ENCODE measurements around the gene CDH4. TPM values are rescaled to one million over a fixed set of nuclear protein-coding genes. Genes with fewer than 3 reads are reported as not detected.
"Not testable (repeated sequence)": the region's sequence is repeated elsewhere in the genome, so short reads cannot be mapped to it uniquely, and the experiment has no call there.

The CDH4 gene
- total RNA-seq, 1 donor from 2014 or later, result not detected

DNA sequence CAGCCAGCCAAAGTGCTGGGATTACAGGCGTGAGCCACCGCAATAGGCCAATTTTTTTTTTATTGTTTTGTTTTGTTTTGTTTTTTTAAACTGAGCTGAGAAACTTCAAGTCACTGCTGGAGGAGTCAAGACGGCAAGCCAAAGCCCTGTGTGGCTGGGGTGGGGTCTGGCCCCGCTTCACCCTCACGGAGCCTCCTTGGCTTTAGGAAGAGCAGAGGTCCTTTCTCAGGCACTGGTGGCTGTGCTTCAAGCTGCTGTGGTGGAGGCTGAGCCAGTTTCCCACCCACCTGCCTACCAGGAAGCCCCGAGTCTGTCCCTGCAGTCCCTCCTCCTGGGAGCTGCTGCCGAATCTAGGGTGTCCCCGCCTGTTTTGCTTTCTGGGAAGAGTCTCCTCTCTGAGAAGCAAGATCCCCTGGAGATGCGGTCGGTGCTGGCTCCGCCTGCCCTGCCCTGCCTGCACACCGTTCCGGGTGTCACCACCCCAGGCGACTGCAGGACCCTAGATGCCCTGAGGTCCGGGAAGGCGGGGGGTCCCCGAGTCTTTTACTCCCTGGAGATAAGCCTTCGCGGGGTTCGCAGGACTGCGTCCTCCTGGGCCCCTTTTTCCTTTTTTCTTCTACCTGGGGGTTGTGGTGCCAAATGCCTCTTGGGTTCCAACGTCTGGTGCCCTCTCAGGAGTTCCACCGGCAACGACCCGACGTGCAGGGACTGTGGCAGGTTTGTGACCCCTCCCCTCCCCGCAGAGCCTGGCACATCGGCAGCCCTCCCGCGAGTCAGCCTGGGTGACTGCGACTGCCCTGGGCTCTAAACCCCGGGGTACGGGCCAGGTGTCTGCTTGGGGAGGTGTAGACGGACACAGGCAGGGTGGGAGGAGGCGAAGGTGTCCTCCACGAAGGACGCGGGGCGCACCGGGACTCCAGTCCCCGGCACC lies 712.9 kb downstream of the CDH4 start:
- peak; percentile 85 for DNase-seq (ENCODE audit: low spot score)

DNA sequence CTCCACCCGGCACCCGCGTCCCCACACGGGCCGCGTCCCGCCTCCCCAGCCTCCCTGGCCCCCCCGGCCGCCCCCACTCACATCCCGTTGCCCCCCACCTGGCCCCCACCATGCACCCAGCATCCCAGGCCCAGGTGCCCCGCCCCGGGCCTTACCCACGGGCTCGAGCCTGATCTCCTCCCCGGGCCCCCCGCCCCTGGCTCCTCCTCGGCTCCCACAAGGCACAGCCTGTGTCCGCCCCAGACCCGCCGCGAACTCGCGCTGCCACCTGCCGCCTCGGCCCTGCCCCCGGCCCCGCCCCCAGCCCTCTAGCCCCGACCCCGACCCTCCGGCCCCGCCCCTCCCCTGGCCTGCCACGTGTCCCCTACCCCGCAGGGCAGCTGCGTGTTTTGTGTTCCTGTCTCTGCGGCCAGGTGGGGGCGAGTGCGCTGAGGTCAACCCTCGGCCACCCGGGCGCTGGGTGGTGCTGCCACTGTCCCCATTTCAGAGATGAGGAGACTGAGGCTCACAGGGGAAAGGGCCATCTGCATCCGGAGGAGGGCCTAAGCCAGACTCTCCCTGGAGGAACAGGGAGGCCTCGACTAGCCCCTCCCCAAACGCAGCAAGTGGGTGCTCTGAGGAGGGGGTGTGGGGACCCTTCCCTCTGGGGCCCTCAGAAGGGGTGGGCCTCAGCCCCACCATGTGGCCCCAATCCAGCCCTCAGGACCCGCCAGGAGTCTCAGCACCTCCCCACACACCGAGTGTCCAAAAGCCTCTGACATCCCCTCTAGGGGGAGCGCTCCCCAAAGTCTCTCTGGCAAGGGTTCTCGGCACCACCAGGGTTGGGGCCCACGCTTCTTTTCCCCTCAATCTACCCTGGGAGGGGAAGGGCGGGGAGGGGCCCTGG lies 713.8 kb downstream of the CDH4 start:
- DNase-seq (ENCODE audit: low spot score), result peak; percentile 71

DNA sequence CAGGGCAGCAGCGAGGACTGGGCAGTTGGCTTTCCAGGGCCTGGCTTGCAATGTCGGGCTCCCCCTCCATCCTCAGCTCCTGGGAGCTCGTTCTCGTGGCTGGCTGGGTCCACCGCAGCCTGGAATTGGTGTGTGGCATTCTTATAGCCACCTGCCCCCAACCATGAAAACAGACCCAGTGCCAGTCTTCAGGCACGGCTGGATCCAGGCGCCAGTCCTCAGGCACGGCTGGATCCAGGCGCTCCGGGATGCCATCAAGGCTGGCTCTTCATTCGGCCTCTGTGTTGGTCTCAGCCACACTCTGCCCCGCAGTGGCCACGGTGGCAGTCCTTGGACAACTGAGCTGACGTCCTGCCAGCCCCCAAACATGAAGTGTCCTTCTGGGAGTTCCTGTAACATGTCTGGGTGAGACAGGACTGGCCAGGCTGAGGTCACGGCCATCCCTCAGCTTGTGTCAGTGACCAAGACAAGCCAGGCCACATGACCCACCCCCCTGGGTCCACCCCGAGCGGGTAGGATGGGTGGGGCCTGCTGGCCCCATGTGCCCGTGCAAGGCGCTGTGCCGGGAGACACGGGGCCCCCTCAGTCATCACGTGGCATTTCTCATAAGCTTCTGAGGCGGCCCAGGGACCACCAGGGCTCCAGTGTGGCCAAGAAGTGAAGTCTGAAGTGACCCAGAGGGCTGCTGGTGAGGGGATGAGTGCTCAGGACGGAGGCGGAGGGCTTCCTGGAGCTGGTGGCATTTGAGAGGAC lies 714.6 kb downstream of the CDH4 start:
- DNase-seq (ENCODE audit: low spot score), result peak; percentile 74

DNA sequence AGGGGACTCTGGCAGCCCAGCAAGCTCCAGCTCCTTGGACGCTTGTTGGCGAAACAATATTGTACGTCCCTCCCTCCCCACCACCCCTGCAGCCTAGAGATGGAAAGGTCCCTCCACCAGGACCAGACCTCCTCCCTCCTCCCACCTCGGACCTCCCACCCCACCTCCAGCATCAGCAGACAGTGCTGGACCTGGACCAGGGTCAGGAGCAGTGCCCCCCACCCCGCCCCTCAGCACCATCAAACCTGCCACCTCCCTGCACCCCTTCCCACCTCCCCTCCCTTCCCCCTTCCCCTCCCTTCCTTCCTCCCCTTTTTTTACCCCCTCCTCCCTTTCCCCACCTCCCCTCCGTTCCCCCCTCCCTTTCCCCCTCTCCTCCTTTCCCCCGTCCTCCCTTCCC lies 715.2 kb downstream of the CDH4 start:
- peak; percentile 43 for DNase-seq (ENCODE audit: low spot score)

DNA sequence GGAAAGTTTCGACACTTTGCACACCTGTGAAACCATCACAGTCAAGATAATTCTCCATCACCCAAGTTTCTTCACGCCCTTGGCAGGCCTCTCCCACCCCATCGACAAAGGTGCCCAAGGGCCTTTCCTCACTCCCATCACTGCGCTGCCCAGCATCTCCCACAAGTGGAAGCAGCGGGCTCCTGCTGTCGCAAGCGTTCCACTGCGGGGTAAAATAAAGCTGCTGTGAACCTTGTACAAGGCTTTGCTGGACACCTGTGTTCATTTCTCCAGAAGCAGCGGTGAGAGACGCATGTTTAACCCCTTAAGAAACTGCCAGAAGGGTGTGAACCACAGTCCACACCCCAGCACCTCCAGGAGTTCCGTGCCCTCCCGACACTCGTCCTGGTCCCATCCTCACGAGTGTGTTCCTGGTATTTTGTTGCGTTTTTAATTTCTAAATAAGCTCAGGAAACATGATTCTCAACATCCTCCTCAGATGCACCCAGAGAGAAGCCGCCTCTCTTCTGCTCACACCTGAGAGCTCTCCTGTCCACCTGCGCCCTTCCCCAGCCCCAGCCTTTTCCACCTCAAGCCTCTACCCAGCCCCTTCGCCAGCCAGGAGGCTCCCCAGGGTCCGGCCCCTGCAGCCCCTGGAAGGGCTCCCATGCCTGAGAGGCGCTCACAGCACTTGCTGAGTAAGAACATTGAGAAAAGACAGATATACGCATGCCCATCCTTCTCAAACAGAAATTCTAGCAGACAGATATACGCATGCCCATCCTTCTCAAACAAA lies 716.2 kb downstream of the CDH4 start:
- peak; percentile 84 for DNase-seq (ENCODE audit: low spot score)

DNA sequence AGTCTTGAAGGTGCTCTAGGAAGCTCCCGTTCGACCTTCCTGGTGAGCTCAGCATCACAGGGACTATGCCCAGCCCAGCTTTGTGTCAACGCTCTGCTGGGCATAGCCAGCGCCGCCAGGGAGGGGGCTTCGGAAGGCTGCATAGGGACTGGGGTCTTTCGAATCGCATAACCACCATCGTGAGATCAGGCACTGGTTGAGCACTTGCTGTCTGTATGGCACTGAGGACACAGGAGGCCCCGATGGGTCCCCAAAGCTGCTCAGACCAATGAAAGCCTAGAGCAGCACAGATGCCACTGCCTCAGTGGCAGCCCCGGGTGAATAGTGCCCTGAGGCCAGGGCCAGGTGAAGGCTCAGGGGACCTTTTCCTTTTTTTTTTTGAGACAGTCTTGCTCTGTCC lies 716.9 kb downstream of the CDH4 start:
- DNase-seq (ENCODE audit: low spot score), result peak; percentile 87

DNA sequence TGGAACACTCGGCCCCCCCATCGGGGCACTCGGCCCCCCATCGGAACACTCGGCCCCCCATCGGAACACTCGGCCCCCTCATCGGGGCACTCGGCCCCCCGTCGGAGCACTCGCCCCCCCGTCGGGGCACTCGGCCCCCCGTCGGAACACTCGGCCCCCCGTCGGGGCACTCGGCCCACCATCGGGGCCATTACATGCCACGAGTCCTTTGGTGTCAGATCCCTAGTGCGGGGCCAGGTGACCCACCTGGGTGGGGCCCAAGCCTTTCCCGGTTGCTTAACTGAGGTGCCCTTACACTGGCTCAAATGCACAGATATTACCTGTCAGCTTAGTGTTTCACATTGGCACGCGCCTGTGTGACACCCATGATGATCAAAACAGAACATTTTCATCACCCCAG lies 717.7 kb downstream of the CDH4 start:
- DNase-seq (ENCODE audit: low spot score), result no peak

DNA sequence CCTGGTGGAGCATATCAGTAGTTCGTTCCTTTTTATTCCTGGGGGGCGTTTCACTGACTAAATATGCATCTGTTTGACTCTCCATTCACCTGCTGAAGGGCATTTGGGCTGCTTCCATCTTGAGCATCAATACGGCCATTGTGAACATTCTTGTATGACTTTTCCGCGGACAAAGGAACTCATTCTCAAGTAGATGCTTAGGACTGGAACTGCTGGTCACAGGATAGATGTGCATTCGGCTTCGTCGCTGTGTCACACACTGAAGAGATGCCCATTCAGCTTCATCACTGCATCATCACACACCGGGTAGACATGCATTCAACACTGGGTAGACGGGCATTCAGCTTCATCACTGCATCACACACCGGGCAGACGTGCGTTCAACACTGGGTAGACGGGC lies 718.3 kb downstream of the CDH4 start:
- no peak for DNase-seq (ENCODE audit: low spot score)

DNA sequence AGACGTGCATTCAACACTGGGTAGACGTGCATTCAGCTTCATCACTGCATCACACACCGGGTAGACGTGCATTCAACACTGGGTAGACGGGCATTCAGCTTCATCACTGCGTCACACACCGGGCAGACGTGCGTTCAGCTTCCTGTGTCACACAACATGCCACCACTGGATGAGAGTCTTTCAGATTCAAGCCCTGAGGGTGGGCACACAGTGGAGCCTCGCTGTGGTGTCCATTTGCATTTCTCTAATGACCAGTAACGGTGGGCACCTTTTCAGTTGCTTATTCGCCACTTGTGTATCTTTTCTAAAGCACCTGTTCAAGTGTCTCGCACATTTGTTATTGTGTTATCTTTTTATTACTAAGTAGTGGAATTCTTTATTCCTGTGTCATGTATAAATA lies 719.5 kb downstream of the CDH4 start:
- DNase-seq (ENCODE audit: low spot score), result not testable (repeated sequence)

DNA sequence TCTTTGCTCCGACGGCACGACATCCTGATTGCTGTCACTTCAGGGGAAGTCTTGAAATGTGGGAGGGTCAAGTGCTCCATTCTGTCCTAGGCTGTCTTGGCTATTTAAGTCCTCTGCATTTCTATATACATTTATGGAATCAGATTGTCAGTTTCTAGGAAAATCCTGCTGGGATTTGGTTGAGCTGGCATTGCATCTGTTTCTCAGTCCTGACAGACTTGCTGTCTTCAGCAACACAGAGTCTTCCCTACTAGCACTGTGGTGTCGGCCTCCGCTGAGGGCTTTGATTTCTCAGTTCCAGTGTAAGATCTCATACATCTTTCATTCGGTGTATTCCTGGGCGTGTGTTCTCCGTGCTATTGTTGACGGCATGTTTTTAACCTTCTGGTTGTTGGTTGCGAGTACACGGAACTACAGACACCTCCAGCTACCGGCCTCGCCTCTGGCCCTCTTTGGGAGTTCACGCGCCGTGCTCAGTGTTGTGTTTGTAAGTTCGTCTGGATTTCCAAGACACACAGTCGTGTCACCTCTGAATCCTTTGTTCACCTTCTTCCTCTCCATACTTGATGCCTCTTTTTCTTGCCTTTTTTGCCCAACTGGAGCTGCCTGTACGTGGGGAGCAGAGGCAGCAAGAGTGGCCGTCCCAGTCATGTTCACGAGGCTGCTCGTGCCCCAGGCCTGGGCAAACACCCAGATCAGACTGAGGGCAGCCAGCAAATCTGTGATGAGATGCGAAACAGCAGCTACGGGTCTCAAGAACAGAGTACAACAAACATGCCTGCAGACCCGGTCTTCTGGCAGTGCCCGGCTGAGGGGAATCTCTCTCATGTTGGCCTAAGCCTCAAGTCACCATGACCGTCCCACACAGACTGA lies 720.8 kb downstream of the CDH4 start:
- no peak for DNase-seq (ENCODE audit: low spot score)

DNA sequence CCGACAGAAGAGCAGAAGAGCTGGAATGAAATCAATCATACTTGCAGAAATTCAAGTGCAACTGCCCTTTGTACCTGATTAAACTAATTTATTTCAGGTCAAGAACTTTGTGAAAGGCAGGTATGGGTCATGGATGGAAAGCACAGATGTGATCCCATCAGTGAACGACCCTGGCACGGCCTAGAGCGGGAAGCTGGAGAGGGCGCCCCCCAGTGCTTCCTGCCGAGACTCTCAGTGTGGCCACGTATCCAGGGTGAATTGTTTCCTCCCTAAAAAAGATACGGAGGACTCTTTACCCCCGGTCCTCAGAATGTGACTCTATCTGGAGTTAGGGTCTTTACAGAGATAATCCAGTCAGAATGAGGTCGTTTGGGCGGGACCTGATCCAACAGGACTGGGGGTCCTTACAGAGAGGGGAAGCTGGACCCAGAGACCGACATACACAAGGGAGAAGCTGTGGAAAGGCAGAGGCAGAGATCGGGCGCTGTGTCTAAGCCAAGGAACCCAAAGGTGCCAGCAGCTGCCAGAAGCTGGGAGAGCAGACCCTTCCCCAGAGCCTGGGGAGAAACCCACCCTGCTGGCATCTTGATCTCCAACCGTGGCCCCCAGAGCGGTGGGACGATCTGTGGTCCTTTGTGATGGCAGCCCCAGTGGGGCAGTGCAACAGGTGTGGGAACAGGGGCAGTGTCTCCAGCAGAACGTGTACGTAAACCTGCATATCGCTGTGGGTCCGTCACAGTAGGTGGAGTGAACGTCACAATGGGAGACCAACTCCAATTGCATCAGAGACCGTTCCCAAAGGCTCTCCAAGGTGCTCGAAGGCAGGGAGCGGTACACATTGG lies 721.7 kb downstream of the CDH4 start:
- no peak for DNase-seq (ENCODE audit: low spot score)

DNA sequence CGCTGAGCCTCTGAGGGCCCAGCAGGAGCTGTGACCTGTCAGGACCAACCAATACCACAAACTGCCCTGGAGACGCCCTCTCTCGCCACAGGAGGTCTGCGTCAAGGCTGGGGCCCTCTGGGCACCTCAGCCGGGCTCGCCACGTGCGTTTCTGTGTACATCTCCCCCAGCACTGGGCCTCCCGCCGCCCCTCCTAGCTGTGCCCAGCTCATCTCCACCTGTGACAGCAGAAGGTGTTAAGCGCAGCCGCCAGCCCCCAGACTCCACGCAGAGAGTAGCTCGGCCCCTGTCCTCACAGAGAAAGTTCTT lies 722.2 kb downstream of the CDH4 start:
- no peak for DNase-seq (ENCODE audit: low spot score)

DNA sequence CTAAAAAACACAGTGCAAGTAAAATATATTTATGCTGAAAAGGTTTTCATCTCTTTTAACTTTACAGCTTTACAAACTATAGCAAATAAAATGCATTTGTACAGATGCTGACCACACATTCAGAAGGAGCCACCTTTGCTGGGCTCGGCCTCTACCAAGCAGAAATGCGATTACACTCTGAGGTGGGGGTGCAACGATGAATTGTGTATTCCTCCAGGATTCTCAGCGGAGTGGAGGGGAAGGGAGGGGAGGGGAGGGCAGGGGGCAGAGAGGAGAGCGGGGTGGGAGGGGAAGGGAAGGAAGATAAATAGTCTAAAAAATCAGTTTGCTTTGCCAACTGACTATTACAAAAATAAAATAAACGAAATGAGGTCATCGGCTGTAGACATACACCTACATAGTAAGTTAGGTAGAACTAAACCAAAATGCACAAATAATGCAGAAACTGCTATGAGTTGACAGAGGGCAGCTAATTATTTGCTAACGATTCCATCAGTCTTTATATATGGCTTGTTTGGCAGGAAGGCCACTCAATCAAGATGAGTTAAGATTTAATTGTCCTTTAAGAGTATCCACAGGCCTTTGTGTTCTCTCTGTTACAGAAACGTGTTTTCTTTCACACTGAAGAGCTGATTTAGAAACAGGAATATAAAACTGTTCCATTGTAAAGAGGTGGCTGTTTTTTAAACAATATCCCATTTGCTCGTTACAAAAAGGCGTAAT lies 723.5 kb downstream of the CDH4 start:
- no peak for DNase-seq (ENCODE audit: low spot score)

DNA sequence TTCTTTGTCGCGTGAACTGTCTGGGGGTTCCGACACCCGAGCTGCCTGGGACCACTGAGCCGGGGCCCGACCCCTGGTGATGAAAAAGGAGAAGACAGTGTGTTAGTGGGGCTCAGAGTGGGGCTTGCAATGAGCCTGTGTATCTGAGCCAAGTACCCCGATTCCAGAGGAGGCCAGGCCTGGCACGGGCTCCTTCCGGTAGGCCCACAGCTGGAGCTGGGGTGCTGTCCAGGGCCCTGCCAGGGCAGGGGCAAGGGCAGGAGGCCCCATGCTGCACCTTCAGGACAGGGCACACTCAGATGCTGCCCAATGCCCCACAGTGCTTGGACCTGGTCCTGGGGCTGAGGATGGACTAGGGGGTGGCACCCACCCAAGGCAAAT lies 724.2 kb downstream of the CDH4 start:
- DNase-seq (ENCODE audit: low spot score), result peak; percentile 81

DNA sequence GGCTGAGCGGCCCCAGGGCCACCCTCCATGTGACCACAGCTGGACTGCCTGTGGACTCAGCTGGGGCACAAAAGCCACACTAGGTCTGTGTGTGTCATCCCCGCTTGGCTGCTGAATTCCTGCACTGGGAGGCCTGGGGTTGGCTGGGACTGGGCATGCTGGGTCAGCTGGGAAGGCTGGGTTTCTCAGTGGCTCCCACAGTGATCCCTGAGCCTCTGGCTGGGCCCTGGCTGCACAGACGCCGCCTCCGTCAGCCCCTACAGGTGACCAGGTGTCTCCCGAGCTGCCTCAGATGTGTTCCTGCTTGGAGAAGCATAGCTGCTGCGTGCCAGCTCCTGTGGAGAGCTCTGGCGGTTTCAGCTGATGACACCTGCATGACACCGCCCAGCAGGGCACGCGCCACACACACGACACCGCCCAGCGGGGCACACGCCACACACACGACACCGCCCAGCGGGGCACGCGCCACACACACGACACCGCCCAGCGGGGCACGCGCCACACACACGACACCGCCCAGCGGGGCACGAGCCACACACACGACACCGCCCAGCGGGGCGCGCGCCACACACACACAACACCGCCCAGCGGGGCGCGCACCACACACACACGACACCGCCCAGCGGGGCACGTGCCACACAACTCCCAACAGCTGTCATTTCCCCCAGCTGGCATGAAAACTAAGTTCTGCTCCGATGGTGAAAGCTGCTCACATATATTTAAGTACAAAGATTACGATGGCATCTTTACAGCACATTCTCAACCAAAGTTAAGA lies 724.8 kb downstream of the CDH4 start:
- no peak for DNase-seq (ENCODE audit: low spot score)

DNA sequence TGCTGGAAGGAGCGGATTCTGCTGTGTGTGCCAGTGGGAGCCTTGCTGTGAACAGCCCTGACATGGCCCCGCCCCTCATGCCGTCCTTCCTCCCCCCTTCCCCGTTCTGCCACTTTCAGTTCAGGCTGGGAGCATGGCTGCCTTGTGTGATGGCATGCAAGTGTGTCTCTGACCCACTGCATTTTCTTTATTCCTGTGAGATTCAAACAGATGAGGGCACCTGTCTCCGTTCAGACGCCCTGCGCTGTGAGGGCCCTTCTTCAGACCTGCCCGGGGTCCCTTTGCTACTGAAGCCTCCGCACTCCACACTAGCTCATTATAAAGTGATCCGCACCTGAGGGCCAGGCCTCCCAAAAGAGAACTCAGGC lies 725.3 kb downstream of the CDH4 start:
- DNase-seq (ENCODE audit: low spot score), result no peak

DNA sequence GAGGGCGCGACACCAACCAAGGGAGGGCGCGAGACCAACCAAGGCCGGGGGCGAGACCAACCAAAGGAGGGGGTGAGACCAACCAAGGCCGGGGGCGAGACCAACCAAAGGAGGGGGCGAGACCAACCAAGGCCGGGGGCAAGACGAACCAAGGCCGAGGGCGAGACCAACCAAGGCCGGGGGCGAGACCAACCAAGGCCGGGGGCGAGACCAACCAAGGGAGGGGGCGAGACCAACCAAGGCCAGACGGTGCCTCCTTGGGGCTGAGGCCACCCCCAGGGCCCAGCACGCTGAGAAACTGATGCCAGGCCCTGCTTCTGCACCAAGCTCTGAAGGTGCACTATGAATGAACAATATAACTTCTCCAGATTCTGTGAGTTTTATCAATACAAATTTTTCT lies 726.4 kb downstream of the CDH4 start:
- no peak for DNase-seq (ENCODE audit: low spot score)

DNA sequence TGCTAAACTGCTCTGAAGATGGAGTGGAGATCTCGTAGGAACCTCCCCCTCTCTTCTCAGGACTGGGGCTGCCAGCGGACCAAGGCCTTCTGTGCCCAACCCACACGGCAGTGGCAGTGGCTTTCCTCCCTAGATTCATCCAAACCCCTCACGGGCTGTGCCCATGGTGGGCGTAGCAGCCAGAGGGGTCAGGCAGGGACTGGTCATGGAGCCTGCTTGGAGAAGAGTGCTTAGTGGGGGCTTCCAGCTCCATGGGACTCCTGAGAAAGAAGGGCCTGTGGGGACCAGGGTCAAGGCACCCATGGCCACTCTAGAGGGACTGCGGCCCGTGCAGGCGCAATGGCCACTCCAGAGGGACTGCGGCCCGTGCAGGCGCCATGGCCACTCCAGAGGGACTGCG lies 727.0 kb downstream of the CDH4 start:
- no peak for DNase-seq (ENCODE audit: low spot score)

All from mesenteric fat pad (tissue), 1 donor.